ENCODE data around the gene AUH.
"Not testable (repeated sequence)": the region's sequence is repeated elsewhere in the genome, so short reads cannot be mapped to it uniquely, and the experiment has no call there.

Gene AUH

GRCh38 chr9:91379426-91379825, 17.7 kb upstream of the AUH start:
- no peak for DNase-seq

DNA sequence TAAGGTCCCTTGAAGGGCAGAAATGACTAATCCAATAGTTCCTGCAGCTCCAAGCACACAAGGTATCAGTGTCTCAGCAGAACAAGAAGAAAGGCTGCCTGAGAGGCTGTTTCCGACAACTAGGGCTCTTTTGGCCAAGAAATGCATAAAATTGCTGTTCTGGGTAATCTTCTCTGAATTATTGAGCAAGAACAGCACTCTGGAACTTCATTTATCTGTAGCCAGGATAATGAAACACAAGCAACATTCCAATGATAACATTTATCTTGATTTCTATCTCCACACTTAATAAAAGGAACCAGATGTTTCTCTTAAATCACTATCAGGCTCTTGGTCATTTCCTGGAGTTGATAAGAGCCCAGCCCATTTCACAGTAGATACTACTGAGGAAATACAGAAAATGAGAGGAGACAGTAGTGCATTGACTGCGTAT, 17.0 kb upstream of the AUH start:
- DNase-seq, result no peak

GRCh38 chr9:91378054-91378453, 16.3 kb upstream of the AUH start:
- DNase-seq, result not testable (repeated sequence)

GRCh38 chr9:91376239-91376638, 14.5 kb upstream of the AUH start:
- DNase-seq, result no peak

GRCh38 chr9:91374939-91375338, 13.2 kb upstream of the AUH start:
- no peak for DNase-seq

DNA sequence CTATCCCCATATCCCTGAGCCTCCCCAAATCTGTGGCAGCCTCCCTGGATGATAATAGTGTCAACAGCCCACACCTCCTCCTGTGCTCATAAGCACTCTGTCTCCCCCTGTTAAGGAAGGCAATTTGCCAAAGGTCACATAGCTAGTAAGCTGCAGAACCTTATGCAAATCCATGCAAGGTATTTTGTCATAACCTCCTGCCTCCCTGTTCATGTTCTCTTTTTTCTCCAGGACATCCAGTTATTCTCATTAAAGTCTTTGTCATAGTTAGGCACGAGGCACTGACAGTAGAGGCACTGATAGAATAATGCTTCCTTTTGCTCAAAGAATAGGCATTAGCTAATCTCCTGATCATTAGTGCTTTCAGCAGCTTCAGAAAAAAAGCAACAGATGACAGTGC, 10.2 kb upstream of the AUH start:
- DNase-seq, result peak in 1 of 56 donors; percentile 4

DNA sequence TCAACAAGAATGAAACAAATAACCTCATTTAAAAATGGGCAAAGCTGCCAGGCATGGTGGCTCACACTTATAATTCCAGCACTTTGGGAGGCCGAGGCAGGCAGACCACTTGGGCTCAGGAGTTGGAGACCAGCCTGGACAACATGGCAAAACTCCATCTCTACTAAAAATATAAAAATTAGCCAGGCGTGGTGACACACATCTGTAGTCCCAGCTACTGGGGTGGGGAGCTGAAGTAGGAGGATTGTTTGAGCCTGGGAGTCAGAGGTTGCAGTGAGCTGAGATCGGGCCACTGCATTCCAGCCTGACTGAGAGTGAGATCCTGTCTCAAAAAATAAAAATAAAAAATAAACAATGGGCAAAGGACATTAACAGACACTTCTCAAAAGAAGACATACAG, 8.3 kb upstream of the AUH start:
- DNase-seq, result not testable (repeated sequence)

- no peak for DNase-seq
Measured at GRCh38 chr9:91364702-91365101, 3.0 kb upstream of the AUH start.

DNA sequence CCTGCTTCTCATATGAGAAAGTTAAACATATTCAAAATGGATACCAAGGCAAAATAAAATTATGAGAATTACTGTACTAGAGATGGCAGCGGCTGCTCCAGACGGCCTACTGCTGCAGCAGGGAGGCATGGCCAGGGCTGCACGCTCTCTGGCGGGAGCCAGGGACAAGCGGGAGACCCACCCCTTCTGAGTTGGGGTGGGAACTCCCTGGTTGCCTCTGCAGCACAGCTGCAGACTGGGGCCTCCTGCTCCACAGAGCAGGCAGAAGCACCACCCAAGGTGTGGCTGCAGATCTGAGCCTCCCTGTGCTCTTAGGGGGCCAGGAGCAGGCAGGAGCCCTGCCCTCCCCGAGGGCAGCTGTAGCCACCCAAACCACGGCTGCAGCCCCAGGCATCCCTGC, 2.3 kb upstream of the AUH start:
- no peak for DNase-seq

DNA sequence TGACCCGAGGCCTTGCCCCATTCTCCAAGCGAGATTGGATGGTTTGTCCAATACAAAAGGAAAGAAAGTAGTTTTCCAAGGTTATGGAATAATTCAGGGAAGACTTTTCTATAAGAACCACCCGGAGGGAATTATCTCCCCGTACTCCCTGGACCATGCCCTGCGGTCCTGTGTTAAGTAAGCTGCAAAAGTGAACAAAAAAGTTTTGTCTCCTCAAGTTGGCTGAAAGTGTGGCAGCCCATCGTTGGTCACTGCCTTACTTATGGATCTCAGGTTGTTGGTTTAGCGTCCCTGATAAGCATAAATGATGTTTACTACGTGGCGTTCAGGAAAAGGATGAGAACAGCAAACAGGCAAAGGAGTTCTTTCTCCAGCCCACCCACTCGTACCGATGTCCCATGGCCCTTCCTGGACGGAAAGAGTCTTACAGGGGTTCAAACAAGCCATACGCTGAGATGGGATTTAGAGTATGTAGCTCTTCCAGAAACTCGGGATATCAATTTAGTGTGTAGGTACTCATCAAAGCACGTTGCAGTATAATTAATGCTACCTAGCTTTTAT, 413 bp upstream of the AUH start:
- no peak for DNase-seq

GRCh38 chr9:91360551-91361290, 997 bp downstream of the AUH start:
- DNase-seq, result no peak

DNA sequence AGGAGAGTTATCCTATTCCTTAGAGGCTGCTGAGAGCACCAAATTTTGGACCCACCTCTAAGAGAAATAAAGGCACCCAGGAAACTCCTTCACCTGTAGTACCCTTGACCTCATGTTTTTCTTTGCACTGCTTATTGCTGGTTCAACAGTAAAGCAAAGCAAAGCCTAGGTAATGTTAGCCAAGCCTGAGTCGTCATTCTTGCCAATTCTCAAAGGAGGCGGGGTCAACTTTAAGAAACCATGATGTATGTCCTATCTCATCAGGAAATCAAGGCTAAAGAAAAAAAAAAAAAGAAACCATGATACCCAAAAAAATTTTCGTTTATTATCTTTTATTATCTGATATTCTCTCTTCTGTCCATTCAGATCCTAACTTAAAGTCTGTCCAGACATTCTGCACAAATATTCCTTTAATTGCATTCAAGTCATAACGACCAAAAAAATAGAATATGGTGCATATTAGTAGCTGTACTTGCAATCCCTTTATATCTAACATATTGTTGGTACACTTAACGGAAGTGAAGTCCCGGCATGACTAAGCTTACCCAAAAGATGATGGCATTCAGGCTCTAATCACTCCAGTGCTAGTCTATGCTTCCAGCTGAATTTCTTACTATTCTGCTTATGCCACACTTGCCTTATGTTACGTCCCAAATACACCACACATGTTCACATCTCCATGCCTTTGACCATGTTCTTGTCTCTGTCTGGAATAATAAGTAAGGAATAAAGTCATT, 1.8 kb downstream of the AUH start:
- no peak for DNase-seq

DNA sequence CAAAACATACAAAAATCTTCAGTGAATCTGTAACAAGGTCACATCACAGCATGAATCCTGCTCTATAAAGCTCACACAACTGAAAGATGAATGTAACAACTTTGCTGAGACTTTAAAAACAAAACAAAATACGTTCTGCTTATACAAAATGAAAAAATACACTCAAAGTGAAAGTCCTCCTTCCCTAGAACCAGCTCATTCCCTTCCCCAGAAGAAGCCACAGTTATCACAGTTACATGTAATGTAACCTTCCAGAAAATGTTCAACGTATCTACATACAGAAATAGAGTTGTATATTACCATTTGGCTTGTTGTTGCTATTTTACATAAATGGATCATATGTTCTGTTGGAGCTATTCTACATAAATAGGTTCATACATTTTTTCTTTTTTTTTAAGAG, 2.6 kb downstream of the AUH start:
- no peak for DNase-seq

GRCh38 chr9:91354881-91355280, 6.8 kb downstream of the AUH start:
- no peak for DNase-seq

DNA sequence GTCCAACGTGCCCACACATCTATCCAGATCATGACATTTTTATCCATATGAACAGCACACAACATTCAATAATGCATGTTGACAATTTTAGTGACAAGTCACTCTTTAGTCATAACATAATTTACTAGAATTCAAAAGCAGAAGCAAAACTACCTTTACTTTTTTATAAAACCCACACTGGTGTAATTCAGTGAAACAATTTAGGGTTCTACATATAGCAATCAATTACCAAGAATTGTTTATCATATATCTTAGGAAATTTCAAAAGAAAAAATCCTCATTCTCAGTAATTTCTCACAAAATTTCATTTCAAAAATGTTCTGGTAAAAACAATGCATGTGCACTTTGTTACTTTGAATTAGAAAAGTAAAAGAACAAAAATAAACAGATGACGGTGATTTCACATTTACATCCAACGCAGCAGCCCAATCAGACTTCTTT, 12.6 kb downstream of the AUH start:
- no peak for DNase-seq

DNA sequence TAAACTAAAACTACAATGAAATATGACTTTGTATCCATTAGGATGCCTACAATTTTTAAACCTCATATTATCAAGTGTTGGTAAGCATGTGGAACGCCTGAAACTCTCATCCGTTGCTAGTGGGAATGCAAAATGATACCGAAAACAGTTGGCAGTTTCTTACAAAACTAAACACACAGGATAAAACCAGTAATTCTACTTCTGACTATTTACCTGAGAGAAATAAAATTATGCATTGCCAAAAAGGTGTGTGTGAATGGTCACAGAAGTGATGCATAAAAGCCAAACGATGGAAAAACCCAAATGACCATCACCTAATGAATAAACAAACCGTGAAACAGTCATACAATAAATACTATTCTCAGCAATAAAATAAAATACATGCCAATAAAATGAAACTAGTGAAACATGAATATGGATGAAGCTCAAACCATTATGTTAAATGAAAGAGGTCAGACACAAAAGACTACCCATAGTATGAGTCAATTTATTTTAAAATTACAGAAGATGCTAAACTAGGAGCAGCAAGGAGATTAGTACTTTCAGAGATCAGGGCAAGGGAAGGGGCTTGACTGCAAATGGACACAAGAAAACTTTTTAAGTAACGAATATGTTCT, 13.4 kb downstream of the AUH start:
- DNase-seq, result no peak

GRCh38 chr9:91347377-91347776, 14.3 kb downstream of the AUH start:
- no peak for DNase-seq

DNA sequence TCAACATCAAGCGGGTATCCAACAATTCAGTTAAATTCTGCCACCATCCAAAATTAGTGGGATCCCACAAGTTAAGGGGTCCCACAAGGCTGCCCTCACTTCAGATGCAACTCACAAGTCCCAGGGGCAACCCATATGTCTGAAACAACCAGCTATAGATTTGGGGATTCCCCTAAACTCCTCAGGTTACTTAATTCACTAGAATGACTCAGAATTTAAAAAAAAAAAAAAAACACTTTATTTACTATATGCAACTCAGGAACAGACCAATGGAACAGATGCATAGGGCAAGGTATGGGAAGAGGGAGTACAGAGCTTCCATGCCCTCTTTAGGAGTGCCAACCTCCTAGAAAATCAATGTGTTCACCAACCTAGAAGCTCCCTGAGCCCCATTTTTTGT, 15.1 kb downstream of the AUH start:
- no peak for DNase-seq

DNA sequence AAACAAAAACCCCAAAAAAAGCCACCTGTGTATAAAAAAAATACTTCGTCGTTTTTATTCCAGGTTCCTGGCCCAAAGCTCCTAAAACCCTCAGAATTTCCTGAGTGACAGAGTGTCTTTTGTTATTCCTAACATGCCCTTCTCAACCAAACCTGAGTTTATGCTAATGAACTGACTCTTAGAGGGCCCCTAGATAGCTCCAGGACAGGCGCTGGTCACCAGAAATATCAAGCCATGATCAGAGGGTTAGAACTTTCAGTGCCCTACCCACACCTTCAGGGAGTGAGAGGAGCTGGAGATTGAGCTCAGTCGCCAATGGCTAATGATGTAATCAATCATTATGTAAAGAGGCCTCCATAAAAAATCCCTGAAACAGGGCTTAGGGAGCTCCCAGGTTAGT, 15.7 kb downstream of the AUH start:
- no peak for DNase-seq

- no peak for DNase-seq
Measured at GRCh38 chr9:91342575-91342974, 19.1 kb downstream of the AUH start.

GRCh38 chr9:91341749-91342148, 20.0 kb downstream of the AUH start:
- no peak for DNase-seq

DNA sequence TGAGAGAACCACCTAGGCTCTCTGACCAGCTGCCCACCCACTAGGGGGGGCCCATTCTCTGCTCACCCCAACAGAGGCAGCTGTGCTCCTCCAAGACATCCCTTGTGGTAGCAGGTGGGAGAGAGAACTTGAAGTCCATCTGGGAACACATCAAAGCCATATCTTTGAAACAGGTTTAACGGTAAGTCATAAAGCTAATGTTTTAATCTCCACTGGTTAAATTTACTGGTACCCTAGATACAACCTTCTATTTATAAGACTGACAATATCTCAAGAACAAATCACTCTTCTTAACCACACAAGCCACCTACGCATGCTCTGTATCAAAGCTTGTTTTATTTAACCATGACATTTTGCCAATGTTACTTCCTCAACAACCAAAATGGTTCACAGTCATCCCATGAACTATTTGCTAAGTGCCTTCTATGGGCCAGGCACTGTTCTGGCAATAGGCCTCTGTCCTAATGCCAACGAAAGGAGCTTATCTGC, 20.4 kb downstream of the AUH start:
- DNase-seq, result no peak

Data from amygdala (tissue), 56 donors.